PC-9 (cell line): Measurements from ENCODE around the gene KBTBD12. TPM values are rescaled to one million over a fixed set of nuclear protein-coding genes. Genes with fewer than 3 reads are reported as not detected.

Experiments
- BruUV-seq: library from RNA; stranded (reverse); fragments of 400-500 nt; replicated peaks from 2 replicates; lab custom pipeline; 2021; lab: Mats Ljungman, UMichigan
- CTCF ChIA-PET: fragments of 300-600 bp; sonication (Branson Sonifier 250); formaldehyde crosslinking; loops from one replicate; lab custom pipeline; 2022; ENCODE audit warnings: antibody characterized with exemption; lab: Charles Lee
- POLR2A ChIA-PET: fragments of 300-600 bp; sonication (Branson Sonifier 250); formaldehyde crosslinking; loops from one replicate; lab custom pipeline; 2022; ENCODE audit warnings: antibody characterized with exemption; ENCODE audit not compliant: unreplicated experiment; lab: Charles Lee
- DNase-seq, 2 experiments: peaks; one replicate each; pipeline versions ENCODE4 v3.0.0 to v3.0.0-alpha.2; 2015 to 2022; ENCODE audit warnings: mixed read lengths in 1 of 2
- H2AFZ ChIP-seq: fragments of 200-600 bp; sonication (generic); 2 replicates; pipeline ENCODE4 v1.8.1; 2017; ENCODE audit warnings: antibody characterized with exemption
- H3F3A ChIP-seq: fragments of 200-600 bp; sonication (generic); 2 replicates; pipeline ENCODE4 v1.8.1; 2017; ENCODE audit warnings: antibody characterized with exemption, mild to moderate bottlenecking, low read depth; ENCODE audit not compliant: insufficient read depth
- H3K27ac ChIP-seq: fragments of 200-600 bp; sonication (generic); 2 replicates; pipeline ENCODE4 v1.6.1; 2016; ENCODE audit warnings: mixed run types
- H3K27me3 ChIP-seq: fragments of 200-600 bp; sonication (generic); 2 replicates; pipeline ENCODE4 v1.6.1; 2016; ENCODE audit warnings: low read depth, mixed run types; ENCODE audit not compliant: insufficient read depth
- H3K36me3 ChIP-seq: fragments of 200-600 bp; sonication (generic); 2 replicates; pipeline ENCODE4 v1.6.1; 2016; ENCODE audit warnings: low read depth, mixed run types
- H3K4me1 ChIP-seq: fragments of 200-600 bp; sonication (generic); replicated peaks from 2 replicates; pipeline ENCODE4 v1.6.1; 2016; ENCODE audit warnings: mixed run types; ENCODE audit not compliant: insufficient read depth
- H3K4me2 ChIP-seq: fragments of 200-600 bp; sonication (generic); 2 replicates; pipeline ENCODE4 v1.6.1; 2017; ENCODE audit warnings: mixed run types
- H3K4me3 ChIP-seq: fragments of 200-600 bp; sonication (generic); 2 replicates; pipeline ENCODE4 v1.6.1; 2016; ENCODE audit warnings: mixed run types
- H3K79me2 ChIP-seq: fragments of 200-600 bp; sonication (generic); 2 replicates; pipeline ENCODE4 v1.6.1; 2017; ENCODE audit warnings: low read depth, mixed run types
- H3K9me2 ChIP-seq: fragments of 200-600 bp; sonication (generic); 2 replicates; pipeline ENCODE4 v1.8.1; 2017; ENCODE audit warnings: mild to moderate bottlenecking; ENCODE audit not compliant: insufficient read depth
- H3K9me3 ChIP-seq: fragments of 200-600 bp; sonication (generic); 2 replicates; pipeline ENCODE4 v1.8.1; 2016; ENCODE audit warnings: low read depth; ENCODE audit not compliant: insufficient read depth
- H4K20me1 ChIP-seq: fragments of 200-600 bp; sonication (generic); 2 replicates; pipeline ENCODE4 v1.8.1; 2017; ENCODE audit not compliant: insufficient read depth
- CTCF ChIP-seq: fragments of 200-600 bp; sonication (generic); conservative IDR thresholded peaks from 2 replicates; pipeline ENCODE4 v1.6.1; 2017; ENCODE audit warnings: mixed run types, antibody characterized with exemption, mild to moderate bottlenecking, moderate library complexity
- EZH2 ChIP-seq: fragments of 200-600 bp; sonication (generic); IDR thresholded peaks from 2 replicates; pipeline ENCODE4 v1.8.0; 2017; ENCODE audit warnings: antibody characterized with exemption, low read depth
- intact Hi-C: fragments of 100-400 bp; cut with micrococcal nuclease; formaldehyde crosslinking; loops from one replicate; pipeline ENCODE4 v1.10.0; 2022; ENCODE audit not compliant: unreplicated experiment
- total RNA-seq: library from RNA; stranded (reverse); gene quantifications from 2 replicates; pipeline ENCODE4 v1.2.3, GENCODE V29; 2021

KBTBD12 gene
- total RNA-seq, 1 experiment from 2014 or later, result 1.1 TPM

- no TSS peak for BruUV-seq
- no peak for DNase-seq
- POLR2A ChIA-PET, result no interaction called here
Observed at GRCh38 chr3:127990461-127990860, 75.4 kb downstream of the KBTBD12 start.

GRCh38 chr3:127991251-127991650, 76.2 kb downstream of the KBTBD12 start:
- Histone ChIP-seq H2AFZ (no peak overlapping the region), H3K4me2 (no peak overlapping the region), H3K36me3 (no peaks in the 10 kb centered on the region), H3K4me3 (no peak overlapping the region), H3K79me2 (no peaks in the 10 kb centered on the region), H3K4me1 (peaks cover 21% of the 10 kb centered on the region), H3K9me2 (no peaks in the 10 kb centered on the region), H3K9me3 (no peaks in the 10 kb centered on the region), H4K20me1 (no peaks in the 10 kb centered on the region), H3K27ac (no peak overlapping the region), H3F3A (peaks cover 23% of the 10 kb centered on the region), H3K27me3 (no peaks in the 10 kb centered on the region)
- no peak for TF ChIP-seq CTCF
- TF ChIP-seq EZH2, result no peak
- ChIA-PET POLR2A (no interaction called here), CTCF (no interaction called here)
- DNase-seq, result no peak
- no TSS peak for BruUV-seq
- intact Hi-C loops, result no loop called here

More at GRCh38 chr3:127990461-127990860, 75.4 kb downstream of the KBTBD12 start:
- Histone ChIP-seq H4K20me1 (no peaks in the 10 kb centered on the region), H3K79me2 (no peaks in the 10 kb centered on the region), H3K9me2 (no peaks in the 10 kb centered on the region), H3F3A (peaks cover 23% of the 10 kb centered on the region), H3K4me3 (no peak overlapping the region), H3K36me3 (no peaks in the 10 kb centered on the region), H3K4me2 (no peak overlapping the region), H3K27ac (no peak overlapping the region), H2AFZ (no peak overlapping the region), H3K27me3 (no peaks in the 10 kb centered on the region), H3K9me3 (no peaks in the 10 kb centered on the region), H3K4me1 (peaks cover 21% of the 10 kb centered on the region)
- intact Hi-C loops, result no loop called here
- TF ChIP-seq CTCF, result no peak
- no peak for TF ChIP-seq EZH2
- CTCF ChIA-PET, result no interaction called here

GRCh38 chr3:127991681-127992080, 76.6 kb downstream of the KBTBD12 start:
- no peak for DNase-seq
- Histone ChIP-seq H3K27me3 (no peaks in the 10 kb centered on the region), H2AFZ (no peak overlapping the region), H4K20me1 (no peaks in the 10 kb centered on the region), H3K9me2 (no peaks in the 10 kb centered on the region), H3F3A (peaks cover 23% of the 10 kb centered on the region), H3K4me2 (no peak overlapping the region), H3K9me3 (no peaks in the 10 kb centered on the region), H3K4me3 (no peak overlapping the region), H3K27ac (no peak overlapping the region), H3K4me1 (peaks cover 21% of the 10 kb centered on the region), H3K36me3 (no peaks in the 10 kb centered on the region), H3K79me2 (no peaks in the 10 kb centered on the region)
- ChIA-PET CTCF (interaction anchor here (0.6 kb wide), 1 partner anchor 983 kb away, joined by 4 read pairs; no protein-coding TSS in a partner anchor), POLR2A (no interaction called here)
- no TSS peak for BruUV-seq
- TF ChIP-seq EZH2 (no peak), CTCF (no peak)
- intact Hi-C loops, result no loop called here
